Colonic mucosa (tissue), 4 donors: ENCODE data around the gene MTPN. TPM values are rescaled to one million over a fixed set of nuclear protein-coding genes. Genes with fewer than 3 reads are reported as not detected.

Experiments used
- DNase-seq: peaks from one replicate; pipeline ENCODE4 v3.0.0-alpha.2; 2020
- H3K27ac ChIP-seq: fragments of 200-600 bp; one replicate; pipeline ENCODE4 v1.8.0; 2021
- H3K27me3 ChIP-seq: fragments of 200-600 bp; one replicate; pipeline ENCODE4 v1.8.0; 2021
- H3K36me3 ChIP-seq: fragments of 200-600 bp; one replicate; pipeline ENCODE4 v1.8.0; 2021
- H3K4me1 ChIP-seq: fragments of 200-600 bp; one replicate; pipeline ENCODE4 v1.8.0; 2021; ENCODE audit warnings: mild to moderate bottlenecking
- H3K4me3 ChIP-seq: fragments of 200-600 bp; one replicate; pipeline ENCODE4 v1.8.0; 2021
- H3K9ac ChIP-seq, 2 donors: one replicate each; pipeline ENCODE4 v1.7.0; 2013; ENCODE audit warnings: control low read depth in 2 of 2, low read depth in 2 of 2, low read length in 2 of 2
- H3K9me3 ChIP-seq: fragments of 200-600 bp; one replicate; pipeline ENCODE4 v1.8.0; 2021
- intact Hi-C: fragments of 100-400 bp; cut with DNase I; formaldehyde crosslinking; loops from one replicate; pipeline ENCODE4 v1.14.1; 2022
- total RNA-seq, 2 donors: library from RNA; stranded (reverse); fragmentation: NEBNext Ultra II Directional in 1 of 2; extraction: Animal tissue kit (Norgen Biotek cat#: 25700) in 1 of 2; gene quantifications; one replicate each; pipeline ENCODE4 v1.2.1, GENCODE V29; 2021
- TF ChIP-seq, protein P1 (sequence below): fragments of 200-600 bp; IDR thresholded peaks from one replicate; pipeline ENCODE4 v1.8.0; 2022; ENCODE audit warnings: antibody characterized with exemption, mild to moderate bottlenecking
- donor health status: healthy.
- donor health status: DM: no; HTN: no; CAD: no.
- donor health status: DM: no; HTN: no; CAD: no.

MTPN gene
- total RNA-seq, 2 donors from 2014 or later, result 101 to 109 TPM

DNA sequence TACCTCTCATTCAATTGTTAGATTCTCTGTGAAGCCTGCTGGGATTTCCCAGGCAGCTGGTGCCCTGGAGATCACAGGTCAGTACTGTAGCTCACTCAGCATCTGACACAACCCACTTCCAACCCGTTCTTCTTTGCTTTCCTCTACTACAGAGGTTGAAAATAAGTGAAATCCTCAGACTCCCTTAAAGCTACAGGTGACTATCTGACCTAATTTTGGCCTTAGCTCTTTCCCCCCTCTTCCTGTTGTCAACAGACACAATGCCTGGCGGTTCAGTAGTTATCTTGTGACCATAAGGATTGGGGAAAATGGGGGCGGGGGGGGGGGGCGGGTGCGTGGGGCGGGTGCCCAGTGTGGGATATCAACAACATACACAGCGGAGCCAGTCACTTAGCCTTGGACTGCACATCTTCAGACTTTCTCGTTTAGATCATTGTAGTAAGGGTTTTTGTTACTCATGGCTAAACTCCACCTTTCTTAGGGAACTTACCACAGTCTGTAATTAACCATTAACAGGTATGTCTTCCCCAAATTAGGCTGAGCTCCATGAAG lies 37.8 kb downstream of the MTPN start:
- no peaks in the 10 kb centered on the region for H3K4me1 ChIP-seq
- intact Hi-C loops, result no loop called here
- no peak overlapping the region for H3K4me3 ChIP-seq
- H3K9me3 ChIP-seq, result no peaks in the 10 kb centered on the region
- H3K27ac ChIP-seq, result no peak overlapping the region
- no peak for DNase-seq
- TF ChIP-seq, protein P1, sequence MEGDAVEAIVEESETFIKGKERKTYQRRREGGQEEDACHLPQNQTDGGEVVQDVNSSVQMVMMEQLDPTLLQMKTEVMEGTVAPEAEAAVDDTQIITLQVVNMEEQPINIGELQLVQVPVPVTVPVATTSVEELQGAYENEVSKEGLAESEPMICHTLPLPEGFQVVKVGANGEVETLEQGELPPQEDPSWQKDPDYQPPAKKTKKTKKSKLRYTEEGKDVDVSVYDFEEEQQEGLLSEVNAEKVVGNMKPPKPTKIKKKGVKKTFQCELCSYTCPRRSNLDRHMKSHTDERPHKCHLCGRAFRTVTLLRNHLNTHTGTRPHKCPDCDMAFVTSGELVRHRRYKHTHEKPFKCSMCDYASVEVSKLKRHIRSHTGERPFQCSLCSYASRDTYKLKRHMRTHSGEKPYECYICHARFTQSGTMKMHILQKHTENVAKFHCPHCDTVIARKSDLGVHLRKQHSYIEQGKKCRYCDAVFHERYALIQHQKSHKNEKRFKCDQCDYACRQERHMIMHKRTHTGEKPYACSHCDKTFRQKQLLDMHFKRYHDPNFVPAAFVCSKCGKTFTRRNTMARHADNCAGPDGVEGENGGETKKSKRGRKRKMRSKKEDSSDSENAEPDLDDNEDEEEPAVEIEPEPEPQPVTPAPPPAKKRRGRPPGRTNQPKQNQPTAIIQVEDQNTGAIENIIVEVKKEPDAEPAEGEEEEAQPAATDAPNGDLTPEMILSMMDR, result no peak
- no peak overlapping the region for H3K9ac ChIP-seq
- no peaks in the 10 kb centered on the region for H3K27me3 ChIP-seq
- H3K36me3 ChIP-seq, result no peaks in the 10 kb centered on the region

DNA sequence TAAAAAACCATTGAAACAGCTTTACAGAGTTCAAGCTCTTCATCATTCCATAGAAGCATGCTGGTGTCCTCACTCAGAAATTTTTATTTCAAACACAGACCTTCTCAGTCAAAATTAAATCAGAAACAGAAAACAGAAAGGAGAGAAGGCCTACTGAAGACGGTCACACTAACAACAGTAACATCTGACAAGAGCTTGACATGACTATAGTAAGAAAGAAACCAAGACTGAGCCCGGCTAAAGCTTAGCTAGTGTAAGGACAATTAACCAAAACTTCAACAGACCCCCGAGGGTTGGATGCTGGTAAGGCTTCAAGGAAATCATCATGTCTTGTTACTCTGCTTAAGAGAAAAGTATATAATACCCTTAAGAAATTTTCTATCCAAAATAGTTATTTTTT lies 38.6 kb downstream of the MTPN start:
- no peaks in the 10 kb centered on the region for H3K9me3 ChIP-seq
- H3K27me3 ChIP-seq, result no peaks in the 10 kb centered on the region
- H3K36me3 ChIP-seq, result no peaks in the 10 kb centered on the region
- intact Hi-C loops, result no loop called here
- TF ChIP-seq, protein P1, result no peak
- no peaks in the 10 kb centered on the region for H3K4me1 ChIP-seq
- no peak for DNase-seq
- H3K9ac ChIP-seq, result no peak overlapping the region
- no peak overlapping the region for H3K27ac ChIP-seq
- no peak overlapping the region for H3K4me3 ChIP-seq

DNA sequence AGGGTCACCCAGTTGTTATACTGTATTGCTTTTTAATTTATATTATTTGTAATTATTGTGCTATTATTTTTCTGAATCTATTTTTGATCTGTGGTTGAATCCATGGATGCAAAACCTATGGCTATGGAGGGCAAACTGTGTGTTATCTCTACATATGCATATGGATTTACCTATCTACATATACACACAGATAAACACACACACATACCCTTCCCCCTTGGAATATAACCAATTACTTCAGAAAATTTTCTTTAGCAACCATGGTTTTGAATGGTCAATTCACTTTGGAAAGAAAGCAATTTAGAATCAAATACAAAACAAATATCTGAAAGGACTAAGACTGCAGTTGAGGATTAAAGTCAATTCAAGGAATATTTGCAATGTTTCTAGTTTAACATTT lies 39.1 kb downstream of the MTPN start:
- Histone ChIP-seq H3K27me3 (no peaks in the 10 kb centered on the region), H3K4me1 (no peaks in the 10 kb centered on the region), H3K9me3 (no peaks in the 10 kb centered on the region), H3K27ac (no peak overlapping the region), H3K9ac (no peak overlapping the region), H3K36me3 (no peaks in the 10 kb centered on the region), H3K4me3 (no peak overlapping the region)
- intact Hi-C loops, result no loop called here
- DNase-seq, result no peak
- TF ChIP-seq, protein P1, result no peak

DNA sequence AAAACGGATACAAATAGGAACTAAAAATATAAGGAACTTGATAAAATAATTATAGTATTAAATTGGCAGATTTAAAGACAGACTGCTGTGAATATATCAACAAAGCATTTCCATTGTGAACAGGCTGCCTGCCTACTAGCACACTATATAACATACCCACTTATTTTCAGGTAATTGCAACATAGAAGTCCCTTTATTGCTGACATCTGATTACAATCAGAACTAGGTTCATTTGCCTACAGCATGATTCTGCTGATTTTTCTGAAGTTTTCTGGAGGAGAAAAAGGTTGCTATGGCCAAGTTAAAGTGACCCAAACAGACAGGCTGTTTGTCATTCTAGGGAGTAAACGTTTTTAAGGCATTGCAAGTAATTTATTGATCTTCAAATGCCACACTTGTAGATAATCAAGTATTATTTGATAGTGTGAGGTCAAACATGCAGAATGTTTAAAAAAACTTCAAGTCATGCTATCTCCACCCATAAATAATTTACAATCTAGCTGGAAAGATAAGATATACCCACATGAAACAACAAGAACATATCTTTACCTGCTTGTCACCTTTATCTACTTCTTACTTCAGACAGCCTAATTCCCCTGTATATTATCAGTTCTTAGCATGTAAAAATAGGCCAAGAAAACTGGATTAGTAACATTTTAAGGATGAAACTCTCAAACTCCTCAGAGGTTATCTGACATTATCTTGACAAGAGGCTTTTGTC lies 40.5 kb downstream of the MTPN start:
- DNase-seq, result no peak
- H3K4me1 ChIP-seq, result no peaks in the 10 kb centered on the region
- intact Hi-C loops, result no loop called here

DNA sequence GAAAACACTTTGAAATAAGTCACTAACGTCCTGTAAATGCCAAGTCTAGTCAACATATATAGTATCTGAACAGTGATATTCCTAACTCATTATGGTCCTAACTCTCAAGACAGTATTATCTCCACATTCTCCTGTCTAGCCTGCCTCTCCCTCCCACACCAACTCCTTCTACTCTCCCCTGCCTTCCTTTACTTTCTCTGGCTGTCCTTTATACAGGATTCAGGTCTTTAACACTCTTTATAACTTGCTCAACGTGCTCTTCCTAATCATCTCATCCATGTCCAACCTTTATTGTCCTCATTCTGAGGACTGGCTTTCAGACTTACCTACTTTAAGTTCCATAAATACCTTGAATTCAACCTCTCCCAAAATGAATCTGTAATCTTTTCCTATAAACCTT lies 42.5 kb downstream of the MTPN start:
- intact Hi-C loops, result no loop called here
- TF ChIP-seq, protein P1, result no peak
- Histone ChIP-seq H3K27ac (no peak overlapping the region), H3K27me3 (no peaks in the 10 kb centered on the region), H3K9me3 (no peaks in the 10 kb centered on the region), H3K36me3 (no peaks in the 10 kb centered on the region), H3K4me3 (no peak overlapping the region), H3K9ac (no peak overlapping the region), H3K4me1 (no peaks in the 10 kb centered on the region)
- DNase-seq, result no peak

More for the DNA sequence above, 40.5 kb downstream of the MTPN start:
- Histone ChIP-seq H3K27me3 (no peaks in the 10 kb centered on the region), H3K36me3 (no peaks in the 10 kb centered on the region), H3K9me3 (no peaks in the 10 kb centered on the region), H3K9ac (no peak overlapping the region), H3K27ac (no peak overlapping the region), H3K4me3 (no peak overlapping the region)
- TF ChIP-seq, protein P1, result no peak
